DMS 273 treated with DMSO at 0.1 percent for 48 hours (cell line): ENCODE results near the gene ZNF343.
"Not testable (repeated sequence)": the region's sequence is repeated elsewhere in the genome, so short reads cannot be mapped to it uniquely, and the experiment has no call there.

Source experiments
- DNase-seq: peaks from one replicate; lab custom pipeline; 2025; lab: John Stamatoyannopoulos, UW

Gene ZNF343

GRCh38 chr20:2521369-2522305 is 12.9 kb upstream of the ZNF343 start:
- DNase-seq = no peak

GRCh38 chr20:2520617-2521016 is 11.9 kb upstream of the ZNF343 start:
- DNase-seq = no peak

GRCh38 chr20:2519115-2519809 is 10.5 kb upstream of the ZNF343 start:
- DNase-seq = no peak

DNA sequence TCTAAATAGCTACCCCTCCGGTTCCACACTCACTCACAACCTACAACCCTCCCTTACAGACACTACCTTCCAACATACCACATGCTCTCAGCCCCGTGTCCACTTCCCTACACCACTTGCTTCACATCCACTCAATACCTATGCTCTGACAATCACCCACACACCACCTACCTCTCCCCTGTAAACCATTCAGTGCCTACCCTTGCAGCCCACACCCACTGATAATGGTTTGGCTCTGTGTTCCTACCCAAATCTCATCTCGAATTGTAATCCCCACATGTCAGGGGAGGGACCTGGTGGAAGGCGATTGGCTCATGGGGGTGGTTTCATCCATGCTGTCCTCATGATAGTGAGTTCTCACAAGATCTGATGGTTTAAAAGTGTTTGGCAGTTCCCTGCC is 9.8 kb upstream of the ZNF343 start:
- no peak for DNase-seq

DNA sequence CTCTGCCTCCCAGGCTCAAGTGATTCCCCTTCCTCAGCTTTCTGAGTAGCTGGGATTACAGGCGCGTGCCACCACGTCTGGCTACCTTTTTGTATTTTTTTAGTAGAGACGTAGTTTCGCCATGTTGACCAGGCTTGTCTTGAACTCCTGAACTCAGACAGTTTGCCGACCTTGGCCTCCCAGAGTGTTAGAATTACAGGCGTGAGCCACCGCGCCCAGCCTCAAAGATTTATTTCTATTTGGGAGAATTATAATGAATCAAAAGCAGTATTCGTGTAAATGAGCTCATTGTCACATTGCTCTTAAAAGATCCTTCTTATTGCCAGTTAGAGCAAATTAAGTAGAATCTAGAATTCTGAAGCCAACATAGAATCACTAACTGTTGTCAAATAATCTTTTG is 9.4 kb upstream of the ZNF343 start:
- no peak for DNase-seq

GRCh38 chr20:2516399-2516798 is 7.7 kb upstream of the ZNF343 start:
- DNase-seq = no peak

GRCh38 chr20:2515203-2515602 is 6.5 kb upstream of the ZNF343 start:
- DNase-seq = no peak

- no peak for DNase-seq
These were observed 1.1 kb upstream of the ZNF343 start for GRCh38 chr20:2509794-2510193.

DNA sequence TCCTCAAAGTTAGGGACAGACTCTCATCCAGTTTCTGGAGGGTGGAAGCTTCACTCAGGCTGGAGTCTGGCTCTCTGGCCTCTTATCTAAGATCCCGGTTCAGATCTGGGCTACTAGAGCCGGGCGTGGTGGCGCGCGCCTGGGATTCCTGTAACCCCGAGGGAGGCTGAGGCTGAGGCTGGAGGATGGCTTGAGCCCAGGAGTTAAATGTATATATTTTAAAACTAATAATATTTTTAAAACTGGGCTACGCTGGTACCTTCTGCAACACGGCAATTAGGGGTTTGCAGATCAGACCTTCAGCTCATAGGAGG is 710 bp upstream of the ZNF343 start:
- no peak for DNase-seq

DNA sequence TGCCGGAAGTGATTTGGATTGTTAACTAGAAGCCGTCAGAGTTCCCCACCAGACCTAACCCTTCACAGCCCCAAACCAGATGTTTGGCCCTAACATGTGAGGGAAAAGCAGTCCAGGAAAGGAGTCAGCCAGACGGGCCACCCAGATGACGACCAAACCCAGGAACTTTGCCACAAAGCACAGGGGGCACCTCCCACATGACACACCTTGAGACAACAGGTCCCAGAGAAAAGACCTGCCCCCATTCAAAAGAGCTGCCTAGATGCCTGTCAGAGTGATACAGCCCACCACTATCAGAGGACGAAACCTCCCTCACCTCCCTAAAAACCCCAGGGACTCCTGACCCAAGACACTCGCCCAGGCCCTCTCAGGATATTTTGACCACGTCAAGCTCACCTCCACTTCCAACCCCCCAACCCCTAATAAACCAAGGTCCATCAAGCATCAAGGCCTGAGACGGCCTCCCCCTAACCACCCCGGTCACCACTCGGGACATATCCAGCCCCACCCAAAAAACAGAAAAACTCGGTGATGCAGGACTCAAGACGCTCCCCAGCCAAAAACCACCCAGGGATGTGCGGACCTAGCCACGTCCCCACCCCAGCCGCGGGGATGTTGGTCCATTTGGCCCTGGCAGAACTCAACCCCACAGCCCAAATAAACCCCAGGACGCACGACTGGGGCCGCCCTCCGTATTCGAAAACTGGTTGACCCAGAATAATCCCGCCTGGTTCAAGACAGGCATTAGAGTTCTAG is 662 bp downstream of the ZNF343 start:
- no peak for DNase-seq

- no peak for DNase-seq
These were observed 1.3 kb downstream of the ZNF343 start for GRCh38 chr20:2507464-2507863.

DNA sequence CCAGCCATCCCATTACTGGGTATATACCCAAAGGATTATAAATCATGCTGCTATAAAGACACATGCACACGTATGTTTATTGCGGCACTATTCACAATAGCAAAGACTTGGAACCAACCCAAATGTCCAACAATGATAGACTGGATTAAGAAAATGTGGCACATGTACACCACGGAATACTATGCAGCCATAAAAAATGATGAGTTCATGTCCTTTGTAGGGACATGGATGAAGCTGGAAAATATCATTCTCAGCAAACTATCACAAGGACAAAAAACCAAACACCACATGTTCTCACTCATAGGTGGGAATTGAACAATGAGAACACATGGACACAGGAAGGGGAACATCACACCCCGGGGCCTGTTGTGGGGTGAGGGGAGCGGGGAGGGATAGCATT is 2.3 kb downstream of the ZNF343 start:
- DNase-seq = not testable (repeated sequence)

- not testable (repeated sequence) for DNase-seq
These were observed 3.9 kb downstream of the ZNF343 start for GRCh38 chr20:2504803-2505202.

DNA sequence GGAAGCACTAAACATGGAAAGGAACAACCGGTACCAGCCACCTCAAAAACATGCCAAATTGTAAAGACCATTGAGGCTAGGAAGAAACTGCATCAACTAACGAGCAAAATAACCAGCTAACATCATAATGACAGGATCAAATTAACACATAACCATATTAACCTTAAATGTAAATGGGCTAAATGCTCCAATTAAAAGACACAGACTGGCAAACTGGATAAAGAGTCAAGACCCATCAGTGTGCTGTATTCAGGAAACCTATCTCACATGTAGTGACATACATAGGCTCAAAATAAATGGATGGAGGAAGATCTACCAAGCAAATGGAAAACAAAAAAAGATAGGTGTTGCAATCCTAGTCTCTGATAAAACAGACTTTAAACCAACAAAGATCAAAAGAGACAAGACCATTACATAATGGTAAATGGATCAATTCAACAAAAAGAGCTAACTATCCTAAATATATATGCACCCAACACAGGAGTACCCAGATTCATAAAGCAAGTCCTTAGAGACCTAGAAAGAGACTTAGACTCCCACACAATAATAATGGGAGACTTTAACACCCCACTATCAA is 5.8 kb downstream of the ZNF343 start:
- not testable (repeated sequence) for DNase-seq

GRCh38 chr20:2485661-2486060 is 23.1 kb downstream of the ZNF343 start:
- no peak for DNase-seq

- no peak for DNase-seq
These were observed 23.6 kb downstream of the ZNF343 start for GRCh38 chr20:2485080-2485479.

DNA sequence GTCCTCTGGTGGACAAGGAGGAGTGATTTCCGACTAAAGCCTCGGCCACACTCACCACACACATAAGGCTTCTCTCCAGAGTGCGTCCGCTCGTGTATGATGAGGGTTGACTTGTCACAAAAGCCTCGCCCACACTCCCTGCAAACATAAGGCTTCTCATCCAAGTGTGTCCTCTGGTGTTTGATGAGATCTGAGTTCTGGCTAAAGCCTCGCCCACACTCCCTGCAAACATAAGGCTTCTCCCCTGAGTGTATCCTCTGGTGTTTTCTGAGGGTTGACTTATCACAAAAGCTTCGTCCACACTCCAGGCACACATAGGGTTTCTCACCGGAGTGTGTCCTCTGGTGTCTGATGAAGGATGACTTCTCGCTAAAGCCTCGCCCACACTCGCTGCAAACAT is 25.2 kb downstream of the ZNF343 start:
- DNase-seq = no peak

- no peak for DNase-seq
These were observed 28.3 kb downstream of the ZNF343 start for GRCh38 chr20:2480381-2480780.

GRCh38 chr20:2476742-2477615 is 31.7 kb downstream of the ZNF343 start:
- no peak for DNase-seq

DNA sequence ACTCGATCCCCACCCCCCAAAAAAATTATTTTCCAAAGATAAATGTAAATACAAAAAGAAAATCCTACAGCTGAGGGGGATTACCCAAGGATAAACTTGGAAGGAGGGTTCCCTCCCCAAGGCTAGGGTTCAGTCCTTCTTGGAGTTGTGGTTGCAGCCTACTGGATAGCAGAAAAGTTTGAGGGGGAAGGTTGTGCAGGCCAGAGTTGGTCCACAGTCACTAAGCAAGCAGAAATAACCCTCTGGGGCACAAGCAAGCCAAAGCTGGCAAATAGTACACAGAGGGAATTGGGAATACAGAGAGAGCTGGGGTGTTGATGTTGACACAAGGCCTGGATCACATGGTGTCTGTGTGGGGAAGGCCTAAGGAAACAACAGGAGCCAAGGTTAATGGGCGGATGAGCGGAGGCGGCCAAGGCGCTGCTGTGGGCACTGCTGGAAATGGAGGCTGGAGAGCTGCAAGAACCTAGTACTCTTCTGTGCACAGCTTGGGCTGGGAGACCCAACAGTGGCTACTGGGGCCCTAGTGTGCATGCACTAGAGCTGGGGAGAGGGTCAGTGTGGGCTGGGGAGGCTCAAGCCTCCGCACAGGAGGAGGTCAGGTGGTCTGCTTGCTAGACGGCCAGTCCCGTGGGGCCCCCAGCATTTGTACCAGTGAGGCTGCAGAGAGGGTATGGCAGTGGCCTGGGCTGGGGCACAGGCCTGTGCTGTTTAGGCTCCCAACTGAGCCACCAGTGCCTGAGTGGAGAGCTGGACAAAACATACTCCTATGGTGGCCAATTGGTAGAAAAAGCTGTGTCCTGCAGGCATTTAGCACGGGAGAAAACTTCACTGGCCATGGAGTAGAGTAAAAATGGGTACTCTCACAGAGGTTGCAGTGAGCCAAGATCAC is 32.6 kb downstream of the ZNF343 start:
- DNase-seq = no peak
